ENCODE data around the gene FRAS1. TPM values are rescaled to one million over a fixed set of nuclear protein-coding genes. Genes with fewer than 3 reads are reported as not detected.

Gene FRAS1
- total RNA-seq, 1 donor from 2014 or later, result 18.9 TPM

DNA sequence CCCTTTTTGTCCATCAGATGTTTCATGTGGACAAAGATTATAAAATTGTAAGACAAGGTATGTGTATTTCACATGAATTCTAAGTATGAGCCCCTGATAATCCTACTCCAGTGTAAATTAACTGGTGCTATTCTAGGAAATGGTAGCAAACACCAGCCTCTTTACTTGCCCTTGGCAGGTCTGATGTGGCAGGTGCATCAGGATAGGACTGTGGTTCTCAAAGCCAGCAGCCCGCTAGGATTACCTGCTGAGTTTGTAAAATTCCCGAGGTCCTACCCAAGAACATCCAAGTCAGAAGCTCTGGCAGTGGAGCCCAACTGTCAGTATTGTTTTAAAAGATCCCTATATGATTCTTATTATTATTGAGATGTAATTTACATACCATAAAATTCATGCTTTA is 320.4 kb downstream of the FRAS1 start:
- no peak overlapping the region for H3K4me3 Mint-ChIP-seq (ENCODE audit: unreplicated experiment)
- H3K27ac Mint-ChIP-seq (ENCODE audit: unreplicated experiment), result no peak overlapping the region
- no peak for DNase-seq (ENCODE audit: low spot score)
- peaks cover 6% of the 10 kb centered on the region for H3K36me3 Mint-ChIP-seq (ENCODE audit: low read depth)
- TF ChIP-seq, protein P1, sequence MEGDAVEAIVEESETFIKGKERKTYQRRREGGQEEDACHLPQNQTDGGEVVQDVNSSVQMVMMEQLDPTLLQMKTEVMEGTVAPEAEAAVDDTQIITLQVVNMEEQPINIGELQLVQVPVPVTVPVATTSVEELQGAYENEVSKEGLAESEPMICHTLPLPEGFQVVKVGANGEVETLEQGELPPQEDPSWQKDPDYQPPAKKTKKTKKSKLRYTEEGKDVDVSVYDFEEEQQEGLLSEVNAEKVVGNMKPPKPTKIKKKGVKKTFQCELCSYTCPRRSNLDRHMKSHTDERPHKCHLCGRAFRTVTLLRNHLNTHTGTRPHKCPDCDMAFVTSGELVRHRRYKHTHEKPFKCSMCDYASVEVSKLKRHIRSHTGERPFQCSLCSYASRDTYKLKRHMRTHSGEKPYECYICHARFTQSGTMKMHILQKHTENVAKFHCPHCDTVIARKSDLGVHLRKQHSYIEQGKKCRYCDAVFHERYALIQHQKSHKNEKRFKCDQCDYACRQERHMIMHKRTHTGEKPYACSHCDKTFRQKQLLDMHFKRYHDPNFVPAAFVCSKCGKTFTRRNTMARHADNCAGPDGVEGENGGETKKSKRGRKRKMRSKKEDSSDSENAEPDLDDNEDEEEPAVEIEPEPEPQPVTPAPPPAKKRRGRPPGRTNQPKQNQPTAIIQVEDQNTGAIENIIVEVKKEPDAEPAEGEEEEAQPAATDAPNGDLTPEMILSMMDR (IDR thresholded peaks at IDR 0.05), result no peak
- no peaks in the 10 kb centered on the region for H3K27me3 Mint-ChIP-seq (ENCODE audit: low read depth)
- H3K4me1 Mint-ChIP-seq (ENCODE audit: low read depth), result peaks cover 9% of the 10 kb centered on the region
- H3K9me3 Mint-ChIP-seq (ENCODE audit: low read depth), result no peaks in the 10 kb centered on the region

DNA sequence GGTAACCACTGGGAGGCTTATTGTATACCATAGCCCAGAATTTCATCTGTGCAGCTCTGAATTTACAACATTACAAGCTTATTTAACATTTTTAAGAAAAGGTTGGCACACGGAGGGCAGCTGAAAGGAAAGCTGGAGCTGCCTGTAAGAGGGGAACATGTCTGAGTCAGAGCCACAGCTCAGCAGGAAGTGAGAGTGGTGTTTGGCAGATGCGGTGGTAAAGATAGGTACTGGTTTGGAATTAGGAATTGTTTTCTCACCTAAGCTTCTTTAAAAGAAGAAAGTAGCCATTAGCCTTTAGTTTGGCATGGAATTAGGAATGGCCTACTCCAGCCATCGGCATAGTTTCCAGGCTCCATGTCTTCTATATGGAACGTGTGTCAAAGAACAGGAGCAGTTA is 321.9 kb downstream of the FRAS1 start:
- no peaks in the 10 kb centered on the region for H3K9me3 Mint-ChIP-seq (ENCODE audit: low read depth)
- TF ChIP-seq, protein P1 (IDR thresholded peaks at IDR 0.05), result no peak
- DNase-seq (ENCODE audit: low spot score), result no peak
- H3K27ac Mint-ChIP-seq (ENCODE audit: unreplicated experiment), result no peak overlapping the region
- H3K4me1 Mint-ChIP-seq (ENCODE audit: low read depth), result peaks cover 9% of the 10 kb centered on the region
- peaks cover 6% of the 10 kb centered on the region for H3K36me3 Mint-ChIP-seq (ENCODE audit: low read depth)
- no peak overlapping the region for H3K4me3 Mint-ChIP-seq (ENCODE audit: unreplicated experiment)
- H3K27me3 Mint-ChIP-seq (ENCODE audit: low read depth), result no peaks in the 10 kb centered on the region

DNA sequence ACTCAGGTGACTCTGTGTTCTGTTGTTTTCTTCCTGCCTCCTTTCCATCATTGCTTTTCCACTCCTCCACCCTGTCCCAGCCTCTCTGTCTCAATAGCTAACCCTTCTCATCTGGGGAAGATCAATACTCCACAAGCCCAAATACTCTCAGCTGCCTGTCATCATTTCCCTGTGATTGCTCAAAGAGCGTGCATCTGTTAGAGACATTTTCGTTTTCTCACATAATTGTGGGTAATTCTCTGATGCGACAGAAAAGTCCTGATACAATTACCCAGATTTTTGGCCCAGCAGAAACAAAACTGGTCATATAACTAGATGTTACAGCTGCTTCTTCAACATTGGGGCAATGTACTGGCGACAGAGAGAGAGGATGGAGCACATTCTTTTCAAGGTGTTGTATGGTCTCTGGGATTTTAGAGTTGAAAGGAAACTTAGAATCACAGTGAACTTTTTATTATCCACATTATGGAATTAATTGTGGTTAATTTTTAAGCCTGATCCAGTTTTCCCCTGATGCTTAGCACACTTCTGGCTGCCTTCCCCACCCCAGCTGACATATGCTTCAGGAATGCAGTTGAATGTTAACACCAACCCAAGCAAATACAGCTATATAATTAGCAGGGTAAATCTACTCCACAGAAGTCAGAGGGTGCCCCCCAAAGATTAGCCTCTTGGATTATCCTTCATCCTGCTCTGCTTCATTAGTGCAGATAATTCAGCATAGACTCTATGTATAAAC is 323.0 kb downstream of the FRAS1 start:
- Mint-ChIP-seq H3K9me3 (ENCODE audit: low read depth) (no peaks in the 10 kb centered on the region), H3K4me3 (ENCODE audit: unreplicated experiment) (no peak overlapping the region), H3K27me3 (ENCODE audit: low read depth) (no peaks in the 10 kb centered on the region), H3K27ac (ENCODE audit: unreplicated experiment) (no peak overlapping the region), H3K4me1 (ENCODE audit: low read depth) (peaks cover 9% of the 10 kb centered on the region), H3K36me3 (ENCODE audit: low read depth) (peaks cover 6% of the 10 kb centered on the region)
- DNase-seq (ENCODE audit: low spot score), result no peak
- TF ChIP-seq, protein P1 (IDR thresholded peaks at IDR 0.05), result no peak

DNA sequence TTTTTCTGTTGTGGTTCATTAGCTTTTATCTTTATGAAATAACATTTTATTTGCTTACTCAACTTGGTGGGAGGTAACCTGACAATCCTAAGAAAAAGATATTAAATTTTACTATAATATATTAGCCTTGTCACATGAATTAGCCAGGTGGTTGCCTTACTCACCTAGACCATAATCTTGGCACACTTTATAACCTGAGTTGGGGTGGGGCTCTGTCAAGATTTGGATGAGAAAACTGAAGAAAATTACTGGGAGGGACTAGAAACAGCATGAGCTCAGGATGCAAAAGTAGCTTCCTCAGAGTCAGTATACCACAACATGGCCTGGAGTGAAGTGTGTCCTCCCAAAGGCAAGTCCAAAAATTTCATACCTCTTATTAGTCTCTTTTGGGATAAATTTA is 329.6 kb downstream of the FRAS1 start:
- H3K4me1 Mint-ChIP-seq (ENCODE audit: low read depth), result no peaks in the 10 kb centered on the region
- H3K27ac Mint-ChIP-seq (ENCODE audit: unreplicated experiment), result no peak overlapping the region
- DNase-seq (ENCODE audit: low spot score), result no peak
- no peaks in the 10 kb centered on the region for H3K27me3 Mint-ChIP-seq (ENCODE audit: low read depth)
- no peak overlapping the region for H3K4me3 Mint-ChIP-seq (ENCODE audit: unreplicated experiment)
- TF ChIP-seq, protein P1 (IDR thresholded peaks at IDR 0.05), result no peak
- H3K9me3 Mint-ChIP-seq (ENCODE audit: low read depth), result no peaks in the 10 kb centered on the region
- peaks cover 9% of the 10 kb centered on the region for H3K36me3 Mint-ChIP-seq (ENCODE audit: low read depth)

DNA sequence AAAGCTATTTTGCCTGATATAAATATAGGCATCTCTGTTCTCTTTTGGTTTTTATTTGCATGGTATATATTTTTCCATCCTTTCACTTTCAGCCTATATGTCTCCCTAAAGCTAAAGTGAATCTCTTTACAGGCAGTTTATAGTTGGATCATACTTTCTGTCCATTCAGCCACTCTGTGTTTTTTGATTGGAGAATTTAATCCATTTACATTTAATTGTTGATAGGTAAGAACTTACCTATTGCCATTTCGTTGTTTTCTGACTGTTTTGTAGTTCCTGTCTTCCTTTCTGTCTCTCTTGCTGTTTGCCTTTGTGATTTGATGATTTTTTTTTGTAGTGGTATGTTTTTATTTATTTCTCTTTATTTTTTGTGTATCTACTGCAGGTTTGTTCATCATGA is 338.5 kb downstream of the FRAS1 start:
- Mint-ChIP-seq H3K4me3 (ENCODE audit: unreplicated experiment) (no peak overlapping the region), H3K4me1 (ENCODE audit: low read depth) (no peaks in the 10 kb centered on the region), H3K27ac (ENCODE audit: unreplicated experiment) (no peak overlapping the region), H3K36me3 (ENCODE audit: low read depth) (peaks cover 10% of the 10 kb centered on the region), H3K9me3 (ENCODE audit: low read depth) (peaks cover 22% of the 10 kb centered on the region), H3K27me3 (ENCODE audit: low read depth) (no peaks in the 10 kb centered on the region)
- TF ChIP-seq, protein P1 (IDR thresholded peaks at IDR 0.05), result no peak
- no peak for DNase-seq (ENCODE audit: low spot score)
